Pulmonary artery endothelial cell (primary cell): ENCODE measurements around the gene OR4D2. TPM values are rescaled to one million over a fixed set of nuclear protein-coding genes. Genes with fewer than 3 reads are reported as not detected.

Source experiments
- DNase-seq: peaks from one replicate; pipeline ENCODE4 v3.0.0-alpha.2; 2011; ENCODE audit warnings: low read depth, low spot score
- total RNA-seq: library from RNA; depleted of rRNA; stranded (reverse); fragments of >200 nt; gene quantifications from 2 replicates; pipeline ENCODE4 v1.2.3, GENCODE V29; 2014

The OR4D2 gene
- total RNA-seq, 1 donor from 2014 or later: not detected

DNA sequence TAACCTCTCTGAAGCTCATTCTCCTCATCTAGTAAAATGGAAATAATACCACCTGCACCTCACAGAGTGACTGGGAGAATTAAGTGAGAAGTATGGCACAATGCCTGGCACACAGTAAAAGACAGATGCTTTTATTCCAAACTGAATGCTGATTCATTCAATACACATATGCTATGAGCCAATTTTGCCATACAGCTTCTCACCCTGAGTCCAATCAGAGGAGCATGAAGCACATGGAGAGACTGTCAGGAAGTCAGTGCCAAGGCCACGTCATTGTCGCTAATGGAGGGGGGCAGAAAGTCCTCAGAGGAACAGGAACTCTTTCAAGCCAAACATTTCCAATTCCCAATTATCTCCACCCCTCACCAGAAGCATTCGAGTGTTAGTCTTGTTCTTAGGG lies 40.7 kb downstream of the OR4D2 start:
- no peak for DNase-seq

DNA sequence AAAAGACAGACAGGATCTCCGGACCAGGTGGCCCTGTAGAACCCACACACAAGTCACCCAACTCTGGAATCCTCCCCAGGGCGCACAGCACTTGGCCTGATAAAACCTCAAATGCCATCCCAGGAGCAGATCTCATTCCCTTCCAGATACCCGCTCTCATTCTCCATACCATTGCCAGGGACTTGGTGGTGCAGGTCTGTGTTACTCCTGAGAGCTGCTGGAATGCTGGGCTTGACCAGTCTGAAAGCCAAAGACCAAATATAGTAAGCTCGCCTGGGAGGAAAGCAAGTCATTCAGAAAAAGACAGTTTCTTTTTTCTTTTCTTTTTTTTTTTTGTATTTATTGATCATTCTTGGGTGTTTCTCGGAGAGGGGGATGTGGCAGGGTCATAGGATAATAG lies 41.6 kb downstream of the OR4D2 start:
- DNase-seq: no peak

DNA sequence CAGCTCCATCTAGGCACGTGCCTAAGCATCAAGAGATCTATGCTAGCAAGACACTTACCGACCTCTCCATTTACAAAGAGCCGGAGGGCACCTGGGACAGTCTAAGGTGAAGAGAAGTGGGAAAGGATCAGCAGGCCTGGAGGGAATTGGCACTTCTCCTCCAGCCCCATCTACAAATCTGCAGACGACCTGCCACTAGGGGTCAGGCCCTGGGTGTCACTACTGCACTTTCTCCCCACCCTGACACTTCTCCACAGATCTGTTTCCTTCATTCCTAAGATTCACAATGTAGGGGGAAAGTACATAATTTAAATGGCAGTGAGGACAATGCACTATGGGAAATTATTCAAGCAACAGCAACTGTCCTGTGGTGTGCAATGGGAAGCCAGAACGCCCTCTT lies 44.1 kb downstream of the OR4D2 start:
- DNase-seq: no peak

DNA sequence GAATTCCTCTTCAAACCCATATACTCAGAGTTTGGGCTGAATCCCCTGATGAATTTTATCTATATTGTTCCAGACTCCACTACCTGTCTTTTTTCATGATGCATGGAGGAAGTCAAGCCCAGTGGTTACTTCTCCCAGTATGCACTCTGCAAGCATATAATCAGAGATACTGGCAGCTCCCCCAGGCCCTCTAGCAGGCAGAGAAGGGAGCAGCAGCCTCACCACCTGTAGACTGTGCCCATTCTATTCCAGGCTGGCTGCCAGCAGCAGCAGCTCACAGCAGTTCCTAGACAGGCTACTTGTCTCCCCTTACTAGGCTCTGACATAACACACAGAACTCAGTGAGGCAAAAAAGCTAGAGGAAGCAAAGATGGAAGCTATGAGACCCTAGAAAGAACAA lies 48.9 kb downstream of the OR4D2 start:
- DNase-seq: no peak

DNA sequence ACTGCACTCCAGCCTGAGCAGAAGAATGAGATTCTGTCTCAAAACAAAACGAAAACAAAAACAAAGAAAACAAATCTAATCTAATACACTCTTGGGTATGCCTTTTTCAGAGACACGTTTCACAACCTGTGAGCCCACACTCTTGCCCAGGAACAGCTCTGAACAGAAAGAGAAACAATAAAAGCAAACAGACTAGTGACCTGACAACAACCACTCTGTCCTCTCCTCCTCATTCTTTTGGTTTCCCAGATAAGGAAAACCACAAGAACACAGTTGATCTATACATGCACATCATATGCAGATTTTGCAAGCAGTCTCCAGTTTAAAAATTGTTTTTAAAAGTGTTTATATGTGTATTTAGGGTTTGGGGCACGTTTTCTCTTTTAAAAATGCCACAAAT lies 51.0 kb downstream of the OR4D2 start:
- no peak for DNase-seq

DNA sequence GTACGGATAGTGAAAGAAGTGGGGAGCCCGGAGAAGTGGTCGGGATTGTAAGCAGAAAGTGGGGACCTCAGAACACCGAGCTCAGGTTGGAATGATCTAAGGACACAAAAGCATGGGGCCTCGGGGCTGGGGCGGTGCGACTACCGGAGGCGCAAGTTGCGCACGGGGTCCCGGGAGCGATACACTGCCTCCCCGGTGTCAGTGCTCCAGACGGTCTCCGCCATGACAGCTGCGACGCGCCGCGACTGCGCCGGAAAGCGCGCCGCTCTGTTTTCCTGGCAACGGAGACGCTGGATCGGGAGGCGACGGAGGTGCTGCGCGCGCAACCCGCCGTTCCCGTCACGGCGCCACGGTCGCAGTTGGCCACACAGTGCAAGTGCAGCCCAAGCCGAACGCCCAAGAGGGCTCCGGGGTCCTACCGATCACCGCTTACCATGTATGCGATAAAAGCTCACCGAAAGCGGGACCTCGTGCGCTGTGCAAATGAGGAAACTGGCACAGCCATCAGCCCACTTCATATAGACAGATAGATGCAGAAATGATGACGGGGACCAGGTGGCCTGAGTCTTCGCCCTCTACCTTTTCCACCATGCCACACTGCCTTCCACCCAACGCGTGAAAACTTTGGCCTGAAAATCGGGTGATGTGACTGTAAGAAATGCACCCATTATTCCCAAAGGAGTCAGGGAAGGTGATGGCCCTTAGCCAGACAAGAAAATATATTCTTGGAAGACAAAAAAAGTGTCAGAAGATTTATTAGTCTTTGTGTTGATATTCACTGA lies 52.4 kb downstream of the OR4D2 start, which contains the start of gene MKS1:
Gene MKS1, minus strand, starts transcription at position 249 of the 782 bp plus-strand sequence. Its CDS starts 25 bp downstream, at position 224.
- DNase-seq: peak; percentile 71

DNA sequence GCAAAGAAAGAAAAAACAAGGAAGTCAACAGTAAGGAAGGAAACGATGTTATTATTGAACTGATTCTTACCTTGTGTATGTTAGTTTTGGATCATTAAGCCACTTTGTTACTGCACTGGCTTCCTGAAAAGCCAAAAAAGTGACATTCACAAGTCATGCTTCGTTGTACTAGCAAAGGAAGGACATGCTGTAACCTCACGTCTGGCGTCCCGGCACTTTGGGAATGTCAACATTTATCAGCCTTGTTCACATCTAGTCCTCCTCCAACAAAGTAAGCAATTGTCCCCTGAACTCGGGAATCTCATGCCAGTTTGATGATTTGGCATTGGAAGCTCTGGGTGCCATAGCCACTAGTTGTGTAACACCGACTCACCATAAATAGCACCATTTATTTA lies 53.0 kb downstream of the OR4D2 start:
- no peak for DNase-seq

Other genes starting within 250 kb of the OR4D2 start
- gene CUEDC1, start 211.6 kb upstream of the OR4D2 start, total RNA-seq: 4.4 and 5.2 TPM in 2 replicates
- 31.1 and 39.1 TPM in 2 replicates for gene VEZF1, start 178.7 kb upstream of the OR4D2 start, total RNA-seq
- 532 and 769 TPM in 2 replicates for gene SRSF1, start 159.7 kb upstream of the OR4D2 start, total RNA-seq
- 11.9 and 20.5 TPM in 2 replicates for gene DYNLL2, start 83.6 kb upstream of the OR4D2 start, total RNA-seq
- not detected in 2 replicates for gene OR4D1, start 18.6 kb upstream of the OR4D2 start, total RNA-seq
- not detected in 2 replicates for gene EPX, start 25.7 kb downstream of the OR4D2 start, total RNA-seq
- 13.8 and 17.0 TPM in 2 replicates for gene MKS1, start 52.3 kb downstream of the OR4D2 start, total RNA-seq
- not detected in 2 replicates for gene LPO, start 71.6 kb downstream of the OR4D2 start, total RNA-seq
- gene MPO, start 114.0 kb downstream of the OR4D2 start, total RNA-seq: under 0.01 TPM in 1 of 2 replicates, not detected in the other
- not detected in 2 replicates for gene TSPOAP1, start 161.8 kb downstream of the OR4D2 start, total RNA-seq
- gene SUPT4H1, start 185.2 kb downstream of the OR4D2 start, total RNA-seq: 39.5 and 51.4 TPM in 2 replicates